Stimulated activated CD4-positive, alpha-beta T cell treated with anti-CD3 and anti-CD28 coated beads, Interleukin-4, amount 100 ng/mL, for 1 hour (primary cell): Measurements from ENCODE around the gene PIEZO1.
A peak's percentile ranks its signal among the peaks of the same experiment; 100 is the strongest.
"Not testable (repeated sequence)": the region's sequence is repeated elsewhere in the genome, so short reads cannot be mapped to it uniquely, and the experiment has no call there.

Experiments
- DNase-seq: peaks from one replicate; pipeline ENCODE4 v3.0.0-alpha.2; 2020

Gene PIEZO1

DNA sequence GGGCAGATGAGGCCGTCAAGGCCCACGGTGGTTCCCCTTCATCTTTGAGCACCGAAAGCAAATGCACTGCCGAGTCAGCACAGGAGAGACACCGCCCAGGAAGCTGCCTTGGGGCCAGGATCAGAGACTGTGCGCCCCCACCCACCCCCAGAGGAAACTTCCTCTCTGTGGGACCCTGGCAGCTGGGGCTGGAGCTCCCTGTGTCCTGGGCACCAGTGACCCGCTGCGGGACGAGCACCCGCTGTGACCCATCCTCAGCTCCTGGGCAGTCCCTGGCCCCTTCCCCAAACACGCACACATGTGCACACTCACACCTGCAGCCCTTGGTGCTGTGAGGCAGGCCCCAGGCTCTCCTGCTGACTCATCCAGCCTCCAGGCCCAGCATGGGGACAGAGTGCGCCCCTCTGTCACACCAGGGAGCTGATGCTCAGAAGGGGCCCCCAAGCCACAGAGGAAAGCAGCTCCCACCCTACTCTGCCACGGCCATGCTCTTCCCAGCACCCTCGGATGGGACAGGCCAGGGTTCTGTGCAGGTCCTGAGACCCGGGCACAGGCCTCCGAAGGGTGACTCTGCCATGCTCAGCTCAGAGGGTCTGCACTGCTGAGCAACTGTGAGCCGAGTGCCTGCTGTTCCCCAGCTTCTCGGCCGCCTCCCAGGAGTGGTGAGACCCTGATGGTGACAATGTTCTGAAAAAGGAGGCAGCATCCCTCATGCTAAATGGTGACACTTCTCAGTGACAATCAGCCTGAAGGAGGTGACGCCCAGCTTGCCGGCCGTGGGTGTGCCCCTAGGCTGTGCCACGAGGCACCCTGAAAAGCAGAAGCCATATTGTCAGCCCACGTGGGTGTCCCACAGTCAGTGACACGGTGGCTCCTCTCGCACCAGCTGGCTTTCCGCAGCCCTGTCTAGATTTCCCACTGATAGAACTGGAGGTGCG lies 3.6 kb downstream of the PIEZO1 start:
- DNase-seq: peak; percentile 76

- DNase-seq: no peak
Measured at GRCh38 chr16:88780142-88781062, 4.6 kb downstream of the PIEZO1 start.

- DNase-seq: no peak
Measured at GRCh38 chr16:88779406-88780141, 5.4 kb downstream of the PIEZO1 start.

- no peak for DNase-seq
Measured at GRCh38 chr16:88778541-88779065, 6.4 kb downstream of the PIEZO1 start.

GRCh38 chr16:88778271-88778525 lies 6.8 kb downstream of the PIEZO1 start:
- DNase-seq: no peak

- DNase-seq: no peak
Measured at GRCh38 chr16:88777471-88778270, 7.3 kb downstream of the PIEZO1 start.

GRCh38 chr16:88775825-88776224 lies 9.2 kb downstream of the PIEZO1 start:
- no peak for DNase-seq

GRCh38 chr16:88774544-88775393 lies 10.3 kb downstream of the PIEZO1 start:
- no peak for DNase-seq

GRCh38 chr16:88773812-88774291 lies 11.2 kb downstream of the PIEZO1 start:
- DNase-seq: no peak

DNA sequence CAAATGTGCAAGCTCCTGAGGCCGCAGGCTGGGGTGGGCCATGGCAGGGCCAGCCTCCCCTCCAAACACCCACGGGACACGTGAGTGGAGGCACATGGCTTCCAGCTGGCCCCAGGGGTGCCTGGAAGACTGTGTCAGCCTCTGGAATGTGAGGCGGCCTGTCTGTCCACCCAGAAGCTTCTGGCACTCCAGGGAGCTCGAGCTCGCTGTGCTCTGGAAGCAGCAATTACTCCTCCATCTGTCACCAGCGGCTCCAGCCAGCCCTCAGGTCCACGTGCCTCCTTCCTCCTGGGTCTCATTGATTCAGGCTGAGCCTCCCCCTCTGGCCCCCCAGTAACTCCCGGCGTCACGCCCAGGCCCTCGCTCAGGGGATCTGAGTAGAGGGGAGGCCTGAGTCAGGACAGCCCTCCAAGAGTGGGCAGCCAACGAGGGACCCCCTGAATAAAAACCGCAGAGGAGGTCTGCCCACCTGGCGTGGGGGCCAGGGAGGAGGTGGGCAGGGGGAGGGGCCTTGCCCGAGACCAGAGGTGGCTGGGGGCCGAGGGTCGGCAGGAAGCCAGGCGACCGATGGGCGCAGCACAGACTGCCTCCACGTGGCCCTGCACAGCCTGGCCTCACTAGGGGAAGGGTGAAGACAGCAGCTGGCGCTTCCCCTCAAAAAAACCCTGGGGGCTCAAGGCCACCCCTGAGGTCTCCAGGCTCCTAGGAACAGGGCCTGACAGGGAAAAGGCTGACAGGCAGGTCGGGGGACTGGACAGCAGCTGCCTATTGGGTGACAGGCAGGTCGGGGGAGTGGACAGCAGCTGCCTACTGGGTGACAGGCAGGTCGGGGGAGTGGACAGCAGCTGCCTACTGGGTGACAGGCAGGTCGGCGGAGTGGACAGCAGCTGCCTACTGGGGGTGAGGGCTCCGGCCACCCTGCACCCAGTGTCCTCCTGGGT lies 11.9 kb downstream of the PIEZO1 start:
- no peak for DNase-seq

- DNase-seq: not testable (repeated sequence)
Measured at GRCh38 chr16:88771781-88772180, 13.2 kb downstream of the PIEZO1 start.

DNA sequence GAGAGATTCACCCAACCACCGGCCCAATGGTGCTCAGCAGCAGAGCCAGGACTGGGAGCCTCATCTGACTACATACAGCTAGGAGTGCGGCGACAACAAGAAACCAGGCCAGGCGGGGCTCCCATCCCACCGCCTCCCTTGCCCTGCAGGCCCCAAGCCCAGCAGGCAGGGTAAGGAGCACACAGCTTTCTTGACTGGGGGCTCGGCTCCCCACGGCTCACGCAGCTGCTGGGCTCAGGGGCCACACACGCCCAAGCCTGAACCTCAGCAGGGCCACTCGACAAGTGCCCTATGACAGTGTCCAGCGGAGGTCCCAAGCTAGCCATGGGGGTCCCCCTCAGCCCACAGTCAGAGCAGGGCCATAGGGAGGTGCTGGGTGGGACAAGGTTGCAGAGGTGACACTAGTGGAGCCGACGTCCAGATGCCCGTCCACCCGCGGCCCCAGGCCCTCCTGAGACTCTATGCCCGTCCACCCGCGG lies 13.7 kb downstream of the PIEZO1 start:
- no peak for DNase-seq

- DNase-seq: peak; percentile 32
Measured at GRCh38 chr16:88770461-88771293, 14.3 kb downstream of the PIEZO1 start.

DNA sequence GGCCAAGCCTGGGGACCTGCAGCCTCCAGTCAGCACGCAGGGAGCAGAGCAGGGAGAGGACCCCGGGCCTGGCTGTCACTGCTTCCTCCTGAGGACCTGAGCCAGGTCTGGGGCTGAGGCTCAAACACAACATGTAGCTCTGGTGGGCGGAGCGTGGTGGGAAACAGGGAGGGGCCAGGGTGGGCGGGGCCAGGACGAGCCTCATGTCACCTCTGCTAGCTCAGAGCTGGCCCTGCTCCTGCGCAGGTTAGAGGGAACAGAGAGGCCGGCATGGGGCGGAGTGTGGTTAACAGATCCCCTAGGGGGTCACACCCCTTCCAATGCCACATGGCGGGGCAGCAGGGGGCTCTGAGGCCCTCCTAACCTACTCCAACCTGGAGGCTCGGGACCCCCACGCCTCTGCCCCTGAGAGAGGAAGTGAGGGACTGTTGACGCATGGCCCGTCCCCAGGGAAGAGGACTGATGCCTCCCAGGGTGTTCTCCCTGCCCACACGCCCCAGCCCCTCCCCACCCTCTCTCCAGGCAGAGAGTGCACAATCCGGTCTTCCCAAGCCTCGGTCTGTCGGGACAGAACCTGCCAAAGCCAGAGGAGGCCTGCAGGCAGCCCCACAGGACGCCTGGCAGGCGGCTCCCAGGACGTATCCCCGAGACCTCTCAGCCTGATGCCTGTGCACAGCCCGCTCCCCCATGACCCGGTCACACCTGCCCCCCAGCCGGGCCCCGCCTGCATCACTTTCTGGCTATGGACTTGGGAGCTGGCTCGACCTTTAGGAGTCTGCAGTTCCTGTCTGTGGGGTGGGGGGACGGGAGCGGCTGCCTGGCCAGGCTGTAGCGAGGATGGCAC lies 15.2 kb downstream of the PIEZO1 start:
- peak; percentile 31 for DNase-seq

GRCh38 chr16:88768071-88768783 lies 16.8 kb downstream of the PIEZO1 start:
- no peak for DNase-seq

DNA sequence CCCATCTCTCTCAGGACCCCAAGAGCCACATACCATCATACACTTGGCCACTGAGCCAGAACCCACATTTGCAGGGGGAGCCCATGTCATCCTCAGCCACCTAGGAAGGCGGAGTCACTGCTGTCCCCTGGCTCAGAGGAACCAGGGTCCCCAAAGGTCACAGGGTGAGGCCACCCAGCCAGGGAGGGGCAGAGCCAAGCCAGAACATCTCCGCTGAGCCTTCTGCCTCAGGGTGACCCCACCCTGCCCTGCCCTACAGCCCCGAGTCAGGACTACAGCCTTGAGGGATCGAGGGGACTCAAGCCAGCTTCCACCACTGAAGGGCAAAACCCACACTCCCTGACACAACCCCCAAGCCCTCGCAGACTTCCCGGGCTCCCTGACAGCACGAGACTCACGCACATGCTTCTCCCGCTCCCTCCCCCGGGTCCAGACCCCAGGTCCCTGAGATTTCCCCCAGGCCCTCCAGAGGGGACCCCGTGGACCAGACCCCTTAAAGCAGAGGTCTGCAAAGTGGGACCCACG lies 17.4 kb downstream of the PIEZO1 start:
- DNase-seq: no peak

DNA sequence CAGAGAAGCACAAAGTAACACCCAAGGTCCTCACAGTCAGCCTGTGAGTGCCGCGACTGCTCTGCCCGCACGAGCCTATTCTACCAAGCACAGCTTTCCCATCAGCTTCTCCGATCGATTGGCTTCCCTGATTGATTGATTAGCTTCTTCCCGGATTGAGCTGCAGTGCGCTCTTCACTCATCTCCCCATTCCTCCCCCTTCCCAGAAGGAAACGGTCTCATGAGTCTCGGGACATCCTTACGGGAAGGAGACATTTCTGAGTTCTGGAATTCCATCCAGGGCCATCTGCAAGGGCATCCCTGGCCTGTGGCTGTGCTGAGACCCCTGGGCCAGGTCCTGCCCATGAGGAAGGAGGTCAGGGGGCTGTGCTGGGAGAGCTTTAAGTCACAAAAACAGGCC lies 18.0 kb downstream of the PIEZO1 start:
- no peak for DNase-seq
